Lung (tissue), 13 donors: Measurements from ENCODE around the gene PACSIN3. TPM values are rescaled to one million over a fixed set of nuclear protein-coding genes. Genes with fewer than 3 reads are reported as not detected.

Experiments
- ATAC-seq: fragments of 200-7000 bp; cut with Tn5 transposase; one replicate; pipeline ENCODE4 v1.9.1; 2020; ENCODE audit warnings: moderate number of reproducible peaks; ENCODE audit not compliant: insufficient read depth, low FRiP score
- DNase-seq, 3 donors: peaks; one replicate each; pipeline ENCODE4 v3.0.0-alpha.2; 2013 to 2017
- H3K27ac ChIP-seq, 2 donors: one replicate each; pipeline ENCODE4 v1.5.1; 2013; ENCODE audit warnings: mild to moderate bottlenecking in 2 of 2, moderate library complexity in 2 of 2, control low read depth in 1 of 2, inconsistent platforms in 1 of 2, low read depth in 1 of 2, low read length in 1 of 2
- H3K27me3 ChIP-seq, 3 donors: one replicate each; pipeline ENCODE4 v1.5.1; 2013; ENCODE audit warnings: low read length in 2 of 3; ENCODE audit not compliant: control insufficient read depth in 3 of 3, insufficient read depth in 3 of 3
- H3K36me3 ChIP-seq, 4 donors: one replicate each; pipeline ENCODE4 v1.5.1; 2013; ENCODE audit warnings: low read length in 4 of 4, mild to moderate bottlenecking in 1 of 4, moderate library complexity in 1 of 4; ENCODE audit not compliant: control insufficient read depth in 4 of 4, insufficient read depth in 4 of 4
- H3K4me1 ChIP-seq, 5 donors: one replicate each; pipeline ENCODE4 v1.5.1; 2013; ENCODE audit warnings: low read length in 5 of 5, mild to moderate bottlenecking in 2 of 5, moderate library complexity in 1 of 5; ENCODE audit not compliant: control insufficient read depth in 5 of 5, insufficient read depth in 5 of 5
- H3K4me3 ChIP-seq: one replicate; pipeline ENCODE4 v1.5.1; 2013; ENCODE audit warnings: mild to moderate bottlenecking, control low read depth, moderate library complexity
- H3K9ac ChIP-seq, 2 donors: one replicate each; pipeline ENCODE4 v1.5.1; 2013; ENCODE audit warnings: low read length in 2 of 2, control low read depth in 1 of 2; ENCODE audit not compliant: insufficient read depth in 1 of 2
- H3K9me3 ChIP-seq, 4 donors: one replicate each; pipeline ENCODE4 v1.5.1; 2013; ENCODE audit warnings: low read length in 3 of 4, mild to moderate bottlenecking in 1 of 4, moderate library complexity in 1 of 4; ENCODE audit not compliant: control insufficient read depth in 4 of 4, insufficient read depth in 3 of 4
- CTCF ChIP-seq: IDR thresholded peaks from 2 replicates; pipeline ENCODE4 v1.5.1; 2012; ENCODE audit warnings: mild to moderate bottlenecking; ENCODE audit errors: control extremely low read depth, extremely low read depth
- WGBS, 2 donors: extraction: QIAGEN DNeasy Blood & Tissue Kit; methylation state at CpG; one replicate each; pipeline ENCODE4 v1.1.7; 2013; 5-methylcytosine and 5-hydroxymethylcytosine counted together
- polyA plus RNA-seq, 2 donors: library from polyadenylated mRNA; stranded (reverse); fragments of 200-250 nt; gene quantifications; one replicate each; pipeline ENCODE4 v1.2.1, GENCODE V29; 2013
- small RNA-seq: library from RNA; depleted of rRNA; stranded (forward); fragments of <200 nt; gene quantifications from one replicate; pipeline ENCODE3, GENCODE V24; 2014; ENCODE audit warnings: low replicate concordance
- total RNA-seq, 2 donors: library from RNA; depleted of rRNA in 1 of 2; stranded (reverse); fragments of >200 nt in 1 of 2; gene quantifications; one replicate each; pipeline ENCODE4 v1.2.1, GENCODE V29; 2014 to 2021
- donor health status: control.
- donor health status: control.
- donor health status: Bipolar disorder and iron deficiency.
- donor health status: healthy.
- donor health status: DM: yes; HTN: yes; CAD: no.

The PACSIN3 gene
- total and polyA plus RNA-seq, 4 donors: 20.6 to 53.3 (median 36.3) TPM

- Histone ChIP-seq H3K27ac (no peak overlapping the region), H3K9me3 (no peaks in the 10 kb centered on the region), H3K9ac (no peak overlapping the region), H3K36me3 (peaks cover 0 to 3% (median under 1%) of the 10 kb centered on the region in 4 donors), H3K4me3 (no peak overlapping the region), H3K4me1 (no peaks in the 10 kb centered on the region), H3K27me3 (no peaks in the 10 kb centered on the region)
- no peak for ATAC-seq
- DNase-seq: no peak
- TF ChIP-seq CTCF: no peak
Measured at GRCh38 chr11:47132490-47132889, 53.7 kb downstream of the PACSIN3 start.

DNA sequence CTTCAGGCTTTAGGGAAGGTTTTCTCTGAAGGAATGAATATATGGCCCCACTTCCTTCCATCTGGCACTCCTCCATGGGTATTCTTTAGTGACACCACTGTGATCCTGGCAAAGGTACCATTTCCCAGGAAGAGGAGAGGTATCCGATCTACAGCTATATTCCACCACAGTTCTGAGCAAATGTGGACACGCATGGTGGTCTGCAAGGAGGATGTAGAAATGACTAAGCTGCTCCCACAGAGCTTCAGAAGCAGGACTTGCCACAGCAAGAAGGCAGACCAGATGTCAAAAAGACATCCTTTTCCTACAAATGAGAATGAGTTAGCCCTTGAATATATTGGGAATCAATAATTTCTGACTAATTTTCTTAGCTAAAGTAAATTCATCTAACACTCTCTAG is 55.1 kb downstream of the PACSIN3 start:
- H3K4me3 ChIP-seq: no peak overlapping the region
- TF ChIP-seq CTCF: no peak
- H3K27ac ChIP-seq: no peak overlapping the region
- H3K36me3 ChIP-seq: peaks cover 0 to 3% (median 0%) of the 10 kb centered on the region in 4 donors
- H3K4me1 ChIP-seq: no peaks in the 10 kb centered on the region
- ATAC-seq: no peak
- 97 to 98% methylated on average over 2 of the region's 2 CpGs for WGBS, 2 donors
- H3K9ac ChIP-seq: no peak overlapping the region
- DNase-seq: no peak
- no peaks in the 10 kb centered on the region for H3K9me3 ChIP-seq
- H3K27me3 ChIP-seq: no peaks in the 10 kb centered on the region

- H3K9me3 ChIP-seq: no peaks in the 10 kb centered on the region
- H3K27ac ChIP-seq: no peak overlapping the region
- peaks cover 0 to 3% (median 0%) of the 10 kb centered on the region in 4 donors for H3K36me3 ChIP-seq
- no peaks in the 10 kb centered on the region for H3K27me3 ChIP-seq
- no peak overlapping the region for H3K4me3 ChIP-seq
- 83 to 93% methylated on average over 3 of the region's 3 CpGs for WGBS, 2 donors
- TF ChIP-seq CTCF: no peak
- H3K4me1 ChIP-seq: no peaks in the 10 kb centered on the region
- H3K9ac ChIP-seq: no peak overlapping the region
- no peak for DNase-seq
- no peak for ATAC-seq
Measured at GRCh38 chr11:47130543-47130942, 55.7 kb downstream of the PACSIN3 start.

Small RNAs within 50 kb of the gene (small RNA-seq; reads per million reads assigned to genes)
- gene MIR6745: not detected

Other genes starting within 250 kb of the PACSIN3 start
- gene CSTPP1, start 249.7 kb downstream of the PACSIN3 start, total RNA-seq: 10 to 100 TPM; 41.3 to 45.8 TPM
- gene CSTPP1, start 249.7 kb downstream of the PACSIN3 start, polyA plus RNA-seq: 10 to 100 TPM; 26.0 to 27.5 TPM
- gene ARFGAP2, start 9.6 kb downstream of the PACSIN3 start, total RNA-seq: 100 to 1,000 TPM; 108 to 140 TPM
- 10 to 100 TPM; 51.2 to 80.2 TPM for gene ARFGAP2, start 9.6 kb downstream of the PACSIN3 start, polyA plus RNA-seq
- gene DDB2, start 28.5 kb upstream of the PACSIN3 start, total RNA-seq: 10 to 100 TPM; 14.4 to 33.9 TPM
- 10 to 100 TPM; 16.8 to 36.4 TPM for gene DDB2, start 28.5 kb upstream of the PACSIN3 start, polyA plus RNA-seq
- 10 to 100 TPM; 50.9 to 74.7 TPM for gene ACP2, start 62.4 kb upstream of the PACSIN3 start, total RNA-seq
- 10 to 100 TPM; 40.6 to 70.8 TPM for gene ACP2, start 62.4 kb upstream of the PACSIN3 start, polyA plus RNA-seq
- 10 to 100 TPM; 35.0 to 62.0 TPM for gene NR1H3, start 71.6 kb upstream of the PACSIN3 start, total RNA-seq
- gene NR1H3, start 71.6 kb upstream of the PACSIN3 start, polyA plus RNA-seq: 10 to 100 TPM; 55.2 to 58.9 TPM
- 10 to 100 TPM; 48.9 to 56.8 TPM for gene MADD, start 83.7 kb upstream of the PACSIN3 start, total RNA-seq
- 10 to 100 TPM; 15.9 to 25.4 TPM for gene MADD, start 83.7 kb upstream of the PACSIN3 start, polyA plus RNA-seq
- gene MYBPC3, start 166.3 kb upstream of the PACSIN3 start, total RNA-seq: 1 to 10 TPM; 1.0 to 1.1 TPM
- 1 to 10 TPM in 1 of 2 donors, under 1 TPM in 1; 0.89 to 3.4 TPM for gene MYBPC3, start 166.3 kb upstream of the PACSIN3 start, polyA plus RNA-seq
- 100 to 1,000 TPM in 1 of 2 donors, 10 to 100 TPM in 1; 27.6 to 188 TPM for gene SPI1, start 192.1 kb upstream of the PACSIN3 start, total RNA-seq
- gene SPI1, start 192.1 kb upstream of the PACSIN3 start, polyA plus RNA-seq: 100 to 1,000 TPM; 123 to 344 TPM
- 10 to 100 TPM; 31.8 to 83.8 TPM for gene SLC39A13, start 222.2 kb upstream of the PACSIN3 start, total RNA-seq
- 10 to 100 TPM; 67.5 to 82.2 TPM for gene SLC39A13, start 222.2 kb upstream of the PACSIN3 start, polyA plus RNA-seq
- gene PSMC3, start 240.0 kb upstream of the PACSIN3 start, total RNA-seq: 100 to 1,000 TPM in 1 of 2 donors, 10 to 100 TPM in 1; 61.6 to 137 TPM
- 100 to 1,000 TPM; 145 to 192 TPM for gene PSMC3, start 240.0 kb upstream of the PACSIN3 start, polyA plus RNA-seq